Hematopoietic multipotent progenitor cell treated with erythropoietin and hydrocortisone succinate and interleukin-3 and kit ligand, for 6 days (in vitro differentiated cells): ENCODE measurements around the gene ZNF189.

Experiments
- DNase-seq: peaks from one replicate; pipeline ENCODE4 v3.0.0-alpha.2; 2015

Gene ZNF189

GRCh38 chr9:101455656-101456240 is 57.1 kb downstream of the ZNF189 start:
- DNase-seq = no peak

GRCh38 chr9:101457003-101457402 is 58.4 kb downstream of the ZNF189 start:
- DNase-seq = no peak

GRCh38 chr9:101458963-101459631 is 60.4 kb downstream of the ZNF189 start:
- DNase-seq = peak; percentile 90
